GM18519 (cell line): ENCODE results near the gene TCF7L2.

Experiments used
- ATAC-seq: cut with Tn5 transposase; IDR thresholded peaks from one replicate; pipeline ENCODE4 v1.9.1; 2021; ENCODE audit warnings: mild to moderate bottlenecking, moderate library complexity; ENCODE audit not compliant: unreplicated experiment, low FRiP score

The TCF7L2 gene

DNA sequence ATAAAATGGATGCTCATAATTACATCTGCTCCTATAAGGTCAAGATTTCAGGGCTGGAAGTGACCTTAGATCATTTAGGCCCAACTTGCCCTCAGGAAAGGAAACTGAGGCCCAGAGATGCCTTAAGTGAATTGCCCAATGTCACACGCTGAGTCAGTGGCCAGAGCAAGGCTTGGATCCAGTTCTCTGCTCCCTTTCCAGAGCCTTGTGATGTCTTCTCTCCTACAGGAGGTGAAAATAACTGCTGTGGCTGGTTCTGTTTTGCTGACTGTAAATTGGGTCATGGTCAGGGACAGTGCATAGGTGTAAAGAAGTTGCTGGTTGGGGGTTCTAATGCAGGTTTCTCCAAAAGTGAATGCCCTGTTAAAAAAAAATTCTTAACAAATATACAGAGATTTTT lies 91.3 kb downstream of the TCF7L2 start:
- no peak for ATAC-seq

GRCh38 chr10:113041841-113042750 lies 92.0 kb downstream of the TCF7L2 start:
- ATAC-seq, result no peak

GRCh38 chr10:113042868-113043267 lies 92.8 kb downstream of the TCF7L2 start:
- ATAC-seq, result no peak

DNA sequence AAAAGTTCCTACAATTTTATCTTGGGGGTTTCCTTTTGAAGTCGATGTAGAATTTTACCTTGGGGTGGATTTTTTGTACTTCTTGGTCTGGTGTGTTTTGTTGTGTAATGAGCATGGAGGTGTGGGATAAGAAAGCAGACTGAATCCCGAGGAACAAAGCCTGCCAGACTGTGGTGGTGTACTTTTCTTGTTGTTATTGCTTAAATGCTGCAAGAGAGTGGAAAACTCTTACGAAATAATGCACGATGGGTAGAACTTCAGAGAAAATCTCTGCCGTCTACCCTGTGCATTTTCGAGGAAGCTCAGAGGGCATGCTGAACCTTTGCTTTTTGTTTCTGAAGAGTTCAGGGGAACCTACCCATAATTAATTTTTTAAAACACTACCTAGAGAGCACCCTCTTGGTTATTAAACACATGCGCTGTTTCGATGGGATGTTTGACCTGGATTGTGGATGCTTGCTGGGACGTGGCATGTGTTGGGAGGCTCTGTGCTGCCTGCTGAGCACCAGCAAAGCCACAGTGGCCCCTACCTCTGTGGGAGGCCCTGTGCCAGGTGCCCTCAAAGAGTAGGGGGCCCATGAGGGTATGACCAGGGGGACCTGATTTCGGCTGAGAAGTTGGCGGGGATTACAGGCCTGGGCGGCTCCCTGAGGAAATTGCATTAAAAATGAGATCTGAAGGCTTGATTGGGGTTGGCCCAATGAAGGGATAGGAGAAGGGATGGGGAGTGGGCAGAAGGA lies 94.1 kb downstream of the TCF7L2 start:
- ATAC-seq, result no peak

- ATAC-seq, result no peak
These were observed 95.4 kb downstream of the TCF7L2 start for GRCh38 chr10:113045147-113046055.

GRCh38 chr10:113047151-113047550 lies 97.1 kb downstream of the TCF7L2 start:
- no peak for ATAC-seq

DNA sequence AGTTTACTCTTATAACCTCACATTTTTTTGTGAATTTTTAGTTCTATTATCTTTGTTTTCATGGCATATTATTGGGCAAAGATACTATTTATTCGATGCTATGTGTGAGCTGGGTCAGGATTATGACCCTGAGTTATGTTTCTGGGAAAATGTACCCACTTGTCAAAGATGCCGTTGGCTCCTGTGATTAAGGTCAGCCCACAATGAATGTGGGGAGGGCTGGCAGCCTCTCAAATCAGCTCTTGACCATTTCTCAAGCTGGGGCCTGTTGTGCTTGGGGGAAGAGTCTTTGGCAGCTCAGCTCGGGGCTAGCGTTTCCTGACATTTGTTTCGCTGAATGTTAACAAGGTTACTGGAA lies 97.5 kb downstream of the TCF7L2 start:
- ATAC-seq, result no peak

DNA sequence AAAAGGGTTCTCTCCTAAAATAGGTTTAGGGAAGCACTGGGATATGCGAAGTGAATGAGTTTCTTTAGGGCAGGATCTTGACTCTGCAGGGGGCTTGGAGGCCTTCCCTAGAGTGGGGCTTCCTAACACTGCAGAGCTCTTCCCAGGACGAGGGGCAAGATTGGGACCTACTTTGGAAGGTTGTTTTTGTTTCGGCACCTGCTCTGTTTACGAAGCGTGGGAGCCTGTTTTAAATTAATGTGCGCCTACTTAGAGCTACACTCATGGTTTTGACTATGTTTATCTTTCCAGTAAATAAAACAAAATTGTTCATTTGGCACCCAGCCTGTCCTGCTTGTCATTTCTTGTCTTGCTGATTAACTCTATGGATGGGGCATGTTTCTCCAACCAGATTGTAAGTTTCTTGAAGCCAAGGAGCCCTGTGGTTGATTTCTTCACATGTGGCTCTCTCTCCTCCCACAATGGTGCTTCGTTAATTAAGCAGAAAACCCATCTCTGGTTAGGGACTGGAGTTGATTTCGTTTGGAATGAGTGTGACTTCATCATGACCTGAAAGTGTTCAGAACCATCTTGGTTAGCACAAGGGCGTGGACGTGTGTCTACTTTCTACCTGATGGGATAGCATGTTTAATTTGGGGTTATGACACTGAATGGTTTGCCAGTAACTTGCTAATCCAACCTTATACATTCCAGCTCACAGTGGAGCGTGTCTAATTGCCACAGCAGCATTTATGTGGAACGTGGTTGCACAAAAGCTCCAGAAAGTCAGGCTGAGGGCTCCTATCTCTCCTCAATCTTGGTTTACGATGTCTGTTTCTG lies 98.1 kb downstream of the TCF7L2 start:
- no peak for ATAC-seq

- ATAC-seq, result no peak
These were observed 99.8 kb downstream of the TCF7L2 start for GRCh38 chr10:113049881-113050280.

DNA sequence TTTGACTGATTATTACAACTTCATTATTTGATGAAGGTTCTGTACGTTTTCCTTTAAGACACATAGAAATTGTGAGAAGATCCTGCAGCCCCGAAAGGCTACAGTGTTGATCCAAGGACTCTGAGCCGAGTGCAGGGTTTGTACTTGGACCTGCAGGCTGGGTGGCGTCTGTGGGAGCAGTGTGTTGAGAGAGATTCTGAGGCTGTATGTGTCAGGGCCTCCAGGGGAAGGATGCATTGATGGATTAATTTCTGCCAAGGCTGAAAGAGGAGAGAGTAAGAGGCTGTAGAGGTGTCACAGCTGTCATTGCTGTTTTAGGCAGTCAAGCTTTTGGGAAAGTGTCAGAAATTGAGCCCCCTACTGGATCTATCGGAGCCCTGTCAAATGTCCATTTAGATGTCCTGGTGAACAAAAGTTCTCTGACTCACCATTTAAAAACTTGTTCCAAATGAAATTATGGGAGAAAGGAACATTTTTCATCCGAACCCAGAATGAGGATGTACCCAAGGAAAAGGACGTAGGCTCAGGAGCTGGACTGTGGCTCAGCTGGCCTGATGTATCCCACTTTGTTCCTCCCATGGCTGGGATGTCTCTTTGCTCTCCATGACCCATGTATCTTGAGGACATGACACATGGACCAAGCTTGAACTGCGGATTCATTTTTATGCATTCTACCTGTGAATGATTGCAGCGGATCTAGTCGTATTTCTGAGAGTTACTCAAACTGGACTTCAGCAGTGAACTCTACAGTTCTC lies 102.2 kb downstream of the TCF7L2 start:
- ATAC-seq, result no peak

- no peak for ATAC-seq
These were observed 103.0 kb downstream of the TCF7L2 start for GRCh38 chr10:113053091-113053490.

GRCh38 chr10:113053881-113054280 lies 103.8 kb downstream of the TCF7L2 start:
- ATAC-seq, result no peak

GRCh38 chr10:113055458-113055857 lies 105.4 kb downstream of the TCF7L2 start:
- ATAC-seq, result no peak

- ATAC-seq, result no peak
These were observed 106.0 kb downstream of the TCF7L2 start for GRCh38 chr10:113056030-113056429.

- ATAC-seq, result no peak
These were observed 106.5 kb downstream of the TCF7L2 start for GRCh38 chr10:113056441-113057021.

DNA sequence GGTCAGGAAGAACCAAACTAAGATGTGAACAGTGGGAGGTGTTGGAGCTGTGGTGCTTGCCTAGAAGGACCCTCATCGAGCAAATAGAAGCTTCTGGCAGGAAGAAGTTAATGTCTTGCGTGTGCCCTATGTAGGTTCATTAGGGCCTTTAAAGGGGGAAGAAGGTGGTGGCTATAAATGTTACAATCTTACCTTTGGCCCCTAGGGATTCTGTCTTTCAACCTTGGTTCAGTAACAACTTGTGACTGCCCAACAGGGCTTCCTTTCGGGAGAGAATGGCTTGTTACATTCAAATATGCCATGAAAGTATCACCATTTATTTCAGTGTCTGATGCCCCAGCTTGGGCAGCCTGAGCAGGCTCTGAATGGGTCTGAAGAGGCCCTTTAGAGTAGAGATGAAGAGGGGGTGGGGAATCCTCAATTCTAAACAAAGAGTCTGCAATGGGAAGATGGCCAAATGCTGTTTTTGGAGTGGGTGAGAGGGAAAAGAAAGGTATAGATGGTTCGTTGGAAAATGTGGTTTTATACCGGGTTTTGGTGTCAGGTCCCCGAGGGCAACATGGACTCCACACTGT lies 108.0 kb downstream of the TCF7L2 start:
- ATAC-seq, result no peak

GRCh38 chr10:113058523-113059370 lies 108.7 kb downstream of the TCF7L2 start:
- no peak for ATAC-seq

- ATAC-seq, result no peak
These were observed 109.3 kb downstream of the TCF7L2 start for GRCh38 chr10:113059371-113059780.
